ENCODE results near the gene CENPT. TPM values are rescaled to one million over a fixed set of nuclear protein-coding genes. Genes with fewer than 3 reads are reported as not detected.
"Not testable (repeated sequence)": the region's sequence is repeated elsewhere in the genome, so short reads cannot be mapped to it uniquely, and the experiment has no call there.

The CENPT gene
- total and polyA plus RNA-seq, 9 donors, result 18.4 to 57.4 (median 42.0) TPM

GRCh38 chr16:67841816-67842508 is 5.5 kb downstream of the CENPT start, which contains the start of gene THAP11:
Gene THAP11, plus strand, starts transcription at chr16:67842320. Its CDS starts 235 bp downstream, at chr16:67842555.
- peak; percentile 93 to 96 (median 95) for DNase-seq
- peak within 1 kb of the TSS; percentile 98 to 100 for H3K27ac ChIP-seq
- no peaks in the 10 kb centered on the region for H3K27me3 ChIP-seq
- H3K36me3 ChIP-seq, result no peaks in the 10 kb centered on the region
- intact Hi-C loops (cut with DNase I), result no loop called here
- 0% methylated on average over 48 to 83 of the region's 83 CpGs for WGBS, 3 donors
- H3K4me3 ChIP-seq, result peak within 1 kb of the TSS; percentile 85
- H3K4me1 ChIP-seq (ENCODE audit: insufficient read depth), result peaks cover 9% of the 10 kb centered on the region
- H3K9me3 ChIP-seq, result no peaks in the 10 kb centered on the region
- peak; percentile 74 for TF ChIP-seq POLR2A (IDR thresholded peaks at IDR 0.05)
- peak; percentile 85 to 98 (median 91) for TF ChIP-seq CTCF (IDR thresholded peaks at IDR 0.05)
- TF ChIP-seq EP300 (IDR thresholded peaks at IDR 0.05), result no peak

DNA sequence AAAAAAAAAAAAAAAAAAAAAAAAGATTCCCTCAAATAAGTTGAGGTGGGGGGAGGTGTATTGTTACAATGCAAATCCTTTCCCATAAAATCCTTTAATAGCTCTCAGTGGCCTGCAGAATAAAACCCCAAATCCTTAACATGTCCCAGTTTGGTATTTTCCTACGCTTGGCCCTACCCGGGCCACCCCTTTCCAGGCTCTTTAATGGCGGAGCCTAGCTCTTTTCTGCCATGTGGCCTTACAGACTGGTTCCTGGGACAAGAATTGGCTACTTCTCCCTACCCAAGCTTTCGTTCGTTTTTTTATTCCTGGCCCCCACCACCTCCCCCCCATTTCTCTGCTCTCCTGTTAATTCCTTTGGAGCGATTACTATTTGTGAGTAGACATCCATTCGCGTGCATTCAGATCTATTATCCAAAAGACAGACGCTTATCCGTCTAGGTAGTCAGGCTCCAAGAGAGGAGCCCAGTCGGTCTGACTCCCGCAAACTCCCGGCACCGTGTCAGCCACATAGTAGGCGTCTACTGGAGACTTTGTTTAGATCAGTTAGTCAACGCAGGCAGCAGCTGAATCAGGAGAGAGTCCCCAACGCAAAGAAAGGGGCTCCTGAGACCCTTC is 6.2 kb downstream of the CENPT start:
- intact Hi-C loops (cut with DNase I), result no loop called here
- Histone ChIP-seq H3K4me1 (ENCODE audit: insufficient read depth) (peaks cover 9% of the 10 kb centered on the region), H3K4me3 (peak overlapping the region; percentile 85), H3K27ac (peak overlapping the region in 1 of 2 donors; percentile 98), H3K36me3 (no peaks in the 10 kb centered on the region), H3K27me3 (no peaks in the 10 kb centered on the region), H3K9me3 (no peaks in the 10 kb centered on the region)
- TF ChIP-seq CTCF (IDR thresholded peaks at IDR 0.05) (no peak), EP300 (IDR thresholded peaks at IDR 0.05) (no peak), POLR2A (IDR thresholded peaks at IDR 0.05) (no peak)
- DNase-seq, result no peak
- 40 to 42% (median 40%) methylated on average over 16 to 17 of the region's 17 CpGs for WGBS, 3 donors

DNA sequence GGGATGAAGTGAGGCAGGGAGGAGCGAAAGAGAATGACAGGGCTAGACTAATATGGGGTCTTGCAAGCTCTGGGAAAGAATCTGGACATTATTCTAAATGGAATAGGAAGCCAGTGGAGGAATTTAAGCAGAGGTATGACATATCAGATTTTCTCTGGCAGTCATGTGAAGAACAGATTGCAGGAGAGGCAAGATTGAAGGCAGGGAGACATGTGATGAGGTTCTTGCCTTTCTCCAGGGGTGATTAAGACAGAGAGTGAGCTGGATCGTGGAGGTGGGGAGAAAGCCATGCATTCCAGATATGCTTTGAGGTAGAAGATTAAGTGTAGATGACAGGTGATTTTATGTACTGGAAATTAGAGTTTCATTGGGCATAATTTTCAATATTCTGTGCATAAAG is 9.7 kb downstream of the CENPT start:
- Histone ChIP-seq H3K4me1 (ENCODE audit: insufficient read depth) (peaks cover 4% of the 10 kb centered on the region), H3K27me3 (no peaks in the 10 kb centered on the region), H3K9me3 (no peaks in the 10 kb centered on the region), H3K4me3 (no peak overlapping the region), H3K27ac (no peak overlapping the region), H3K36me3 (no peaks in the 10 kb centered on the region)
- intact Hi-C loops (cut with DNase I), result no loop called here
- no peak for TF ChIP-seq EP300 (IDR thresholded peaks at IDR 0.05)
- TF ChIP-seq POLR2A (IDR thresholded peaks at IDR 0.05), result no peak
- no peak for TF ChIP-seq CTCF (IDR thresholded peaks at IDR 0.05)
- no peak for DNase-seq
- WGBS, 3 donors, result 86 to 87% (median 86%) methylated on average over 2 of the region's 2 CpGs

- DNase-seq; H3K4me3 ChIP-seq; H3K27ac ChIP-seq; H3K4me1 ChIP-seq (ENCODE audit: insufficient read depth); H3K36me3 ChIP-seq; intact Hi-C loops (cut with DNase I); H3K27me3 ChIP-seq; H3K9me3 ChIP-seq: not testable (repeated sequence)
- WGBS, 3 donors, result 89 to 97% (median 90%) methylated on average over 10 of the region's 10 CpGs
These were observed 10.3 kb downstream of the CENPT start for GRCh38 chr16:67837190-67837589.

DNA sequence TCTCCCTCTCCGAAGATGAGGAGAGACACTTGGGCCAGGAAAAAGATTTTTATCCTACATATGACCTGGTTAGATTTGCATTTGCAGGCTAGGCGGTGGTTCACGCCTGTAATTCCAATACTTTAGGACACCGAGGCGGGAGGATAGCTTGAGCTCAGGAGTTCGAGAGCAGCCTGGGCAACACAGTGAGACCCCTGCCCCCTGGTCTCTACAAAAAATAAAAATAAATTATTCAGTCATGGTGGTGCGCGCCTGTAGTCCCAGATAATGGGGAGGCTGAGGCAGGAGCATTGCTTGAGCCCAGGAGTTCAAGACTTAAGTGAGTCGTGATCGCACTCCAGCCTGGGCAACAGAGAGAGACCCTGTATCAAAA is 13.3 kb downstream of the CENPT start:
- Histone ChIP-seq H3K4me1 (ENCODE audit: insufficient read depth) (peaks cover 4% of the 10 kb centered on the region), H3K27me3 (no peaks in the 10 kb centered on the region), H3K9me3 (no peaks in the 10 kb centered on the region), H3K27ac (peak overlapping the region in 1 of 2 donors; percentile 59), H3K36me3 (no peaks in the 10 kb centered on the region), H3K4me3 (peak overlapping the region; percentile 52)
- TF ChIP-seq CTCF (IDR thresholded peaks at IDR 0.05), result no peak
- no peak for TF ChIP-seq POLR2A (IDR thresholded peaks at IDR 0.05)
- no peak for TF ChIP-seq EP300 (IDR thresholded peaks at IDR 0.05)
- no peak for DNase-seq
- intact Hi-C loops (cut with DNase I), result no loop called here
- 75 to 80% (median 80%) methylated on average over 10 of the region's 10 CpGs for WGBS, 3 donors

Data from ovary (tissue), 9 donors.